ENCODE results near the gene RHBDD3. TPM values are rescaled to one million over a fixed set of nuclear protein-coding genes. Genes with fewer than 3 reads are reported as not detected.
"Not testable (repeated sequence)": the region's sequence is repeated elsewhere in the genome, so short reads cannot be mapped to it uniquely, and the experiment has no call there.

The RHBDD3 gene
- total RNA-seq, 1 donor from 2014 or later: 18.0 TPM

- no peak for ATAC-seq
Measured at GRCh38 chr22:29257751-29258181, 10.0 kb downstream of the RHBDD3 start.

GRCh38 chr22:29256606-29257325, 11.0 kb downstream of the RHBDD3 start:
- ATAC-seq (no peak), DNase-seq (ENCODE audit: low spot score) (no peak)

More at GRCh38 chr22:29257751-29258181, 10.0 kb downstream of the RHBDD3 start:
- intact Hi-C loops (cut with DNase I): no loop called here
- no peak for DNase-seq (ENCODE audit: low spot score)

GRCh38 chr22:29255064-29255621, 12.6 kb downstream of the RHBDD3 start:
- no peak for DNase-seq (ENCODE audit: low spot score)
- intact Hi-C loops (cut with DNase I): no loop called here

More at GRCh38 chr22:29256606-29257325, 11.0 kb downstream of the RHBDD3 start:
- intact Hi-C loops (cut with DNase I): no loop called here

GRCh38 chr22:29254286-29254660, 13.5 kb downstream of the RHBDD3 start:
- intact Hi-C loops (cut with DNase I): no loop called here
- ATAC-seq (no peak), DNase-seq (ENCODE audit: low spot score) (no peak)

More at GRCh38 chr22:29255064-29255621, 12.6 kb downstream of the RHBDD3 start:
- no peak for ATAC-seq

GRCh38 chr22:29253561-29254285, 14.1 kb downstream of the RHBDD3 start:
- intact Hi-C loops (cut with DNase I): no loop called here
- no peak for ATAC-seq
- no peak for DNase-seq (ENCODE audit: low spot score)

GRCh38 chr22:29251981-29252911, 15.5 kb downstream of the RHBDD3 start:
- intact Hi-C loops (cut with DNase I): no loop called here
- no peak for DNase-seq (ENCODE audit: low spot score)
- no peak for ATAC-seq

- ATAC-seq (no peak), DNase-seq (ENCODE audit: low spot score) (no peak)
- intact Hi-C loops (cut with DNase I): no loop called here
Measured at GRCh38 chr22:29251265-29251664, 16.5 kb downstream of the RHBDD3 start.

- not testable (repeated sequence) for ATAC-seq; DNase-seq (ENCODE audit: low spot score)
- intact Hi-C loops (cut with DNase I): loop anchor here (10.0 kb wide), 1 partner anchor 383 kb away; no protein-coding TSS in a partner anchor
Measured at GRCh38 chr22:29247891-29248290, 19.9 kb downstream of the RHBDD3 start.

- ATAC-seq (peak; percentile 95), DNase-seq (ENCODE audit: low spot score) (peak; percentile 83)
- intact Hi-C loops (cut with DNase I): loop anchor here (10.0 kb wide), 1 partner anchor 381 kb away; no protein-coding TSS in a partner anchor
Measured at GRCh38 chr22:29245626-29246385, 22.0 kb downstream of the RHBDD3 start.

- ATAC-seq (peak; percentile 36), DNase-seq (ENCODE audit: low spot score) (no peak)
- intact Hi-C loops (cut with DNase I): loop anchor here (10.0 kb wide), 1 partner anchor 380 kb away; no protein-coding TSS in a partner anchor
Measured at GRCh38 chr22:29244785-29245625, 22.8 kb downstream of the RHBDD3 start.

- intact Hi-C loops (cut with DNase I): loop anchor here (10.0 kb wide), 1 partner anchor 379 kb away; no protein-coding TSS in a partner anchor
- DNase-seq (ENCODE audit: low spot score): no peak
- no peak for ATAC-seq
Measured at GRCh38 chr22:29243874-29244446, 23.8 kb downstream of the RHBDD3 start.

GRCh38 chr22:29240481-29240880, 27.3 kb downstream of the RHBDD3 start:
- not testable (repeated sequence) for DNase-seq (ENCODE audit: low spot score); ATAC-seq
- intact Hi-C loops (cut with DNase I): loop anchor here (10.0 kb wide), 1 partner anchor 376 kb away; no protein-coding TSS in a partner anchor

GRCh38 chr22:29233277-29233877, 34.4 kb downstream of the RHBDD3 start:
- DNase-seq (ENCODE audit: low spot score): no peak
- intact Hi-C loops (cut with DNase I): no loop called here
- peak; percentile 27 for ATAC-seq

GRCh38 chr22:29231971-29232959, 35.5 kb downstream of the RHBDD3 start:
- intact Hi-C loops (cut with DNase I): no loop called here
- DNase-seq (ENCODE audit: low spot score) (no peak), ATAC-seq (peak; percentile 61)

Measured in sciatic nerve (tissue), 2 donors.